Fibroblast of lung (primary cell): ENCODE data around the gene KIF1C. TPM values are rescaled to one million over a fixed set of nuclear protein-coding genes. Genes with fewer than 3 reads are reported as not detected.

Experiments
- DNase-seq, 2 donors: peaks; one replicate each; pipeline versions ENCODE4 v3.0.0 to v3.0.0-alpha.2; 2010; ENCODE audit warnings: low read depth in 2 of 2
- H2AFZ ChIP-seq: 2 replicates; pipeline ENCODE4 v1.5.1; 2012; ENCODE audit warnings: low read length, control low read depth, inconsistent platforms
- H3K27ac ChIP-seq: 2 replicates; pipeline ENCODE4 v1.5.1; 2011; ENCODE audit warnings: low read length, control low read depth; ENCODE audit not compliant: insufficient read depth
- H3K27me3 ChIP-seq: 2 replicates; pipeline ENCODE4 v1.5.1; 2011; ENCODE audit warnings: mild to moderate bottlenecking, low read length; ENCODE audit not compliant: control insufficient read depth, insufficient read depth
- H3K36me3 ChIP-seq: 2 replicates; pipeline ENCODE4 v1.5.1; 2011; ENCODE audit warnings: low read length; ENCODE audit not compliant: control insufficient read depth, insufficient read depth
- H3K4me1 ChIP-seq: 2 replicates; pipeline ENCODE4 v1.5.1; 2011; ENCODE audit warnings: low read length; ENCODE audit not compliant: control insufficient read depth, insufficient read depth; ENCODE audit errors: extremely low read depth
- H3K4me2 ChIP-seq: 2 replicates; pipeline ENCODE4 v1.5.1; 2011; ENCODE audit warnings: low read length, control low read depth; ENCODE audit not compliant: insufficient read depth; ENCODE audit errors: extremely low read depth
- H3K4me3 ChIP-seq, 4 experiments: fragments of 200-600 bp in 1 of 4; sonication (generic) in 1 of 4; replicated peaks in 1 of 4; 2 replicates each; pipeline ENCODE4 v1.5.1; 2011 to 2016; ENCODE audit warnings: low read length in 4 of 4, low read depth in 3 of 4, mild to moderate bottlenecking in 3 of 4, control low read depth in 2 of 4, inconsistent platforms in 1 of 4, mixed read lengths in 1 of 4; ENCODE audit not compliant: insufficient read depth in 1 of 4; ENCODE audit errors: control extremely low read depth in 1 of 4
- H3K79me2 ChIP-seq: 2 replicates; pipeline ENCODE4 v1.5.1; 2012; ENCODE audit warnings: mild to moderate bottlenecking, low read length, inconsistent platforms; ENCODE audit not compliant: control insufficient read depth, insufficient read depth
- H3K9ac ChIP-seq: 2 replicates; pipeline ENCODE4 v1.5.1; 2011; ENCODE audit warnings: mild to moderate bottlenecking, low read length, control low read depth; ENCODE audit not compliant: insufficient read depth
- H3K9me3 ChIP-seq: 2 replicates; pipeline ENCODE4 v1.5.1; 2012; ENCODE audit warnings: low read depth, low read length; ENCODE audit not compliant: control insufficient read depth, insufficient read depth
- H4K20me1 ChIP-seq: 2 replicates; pipeline ENCODE4 v1.5.1; 2011; ENCODE audit warnings: low read length; ENCODE audit not compliant: control insufficient read depth, insufficient read depth; ENCODE audit errors: extremely low read depth
- CTCF ChIP-seq, 2 donors: IDR thresholded peaks in 1 of 2; conservative IDR thresholded peaks in 1 of 2; 1 replicate in 1 of 2; 2 replicates in 1 of 2; pipeline ENCODE4 v1.5.1; 2011 to 2012; ENCODE audit warnings: low read length in 2 of 2, control low read depth in 1 of 2, inconsistent platforms in 1 of 2, low read depth in 1 of 2, mild to moderate bottlenecking in 1 of 2
- EZH2 ChIP-seq: IDR thresholded peaks from 2 replicates; pipeline ENCODE4 v1.5.1; 2012; ENCODE audit warnings: low read length, control low read depth, mild to moderate bottlenecking; ENCODE audit errors: missing control alignments
- polyA plus RNA-seq, 2 donors: library from polyadenylated mRNA; depleted of rRNA in 1 of 2; stranded (reverse) in 1 of 2; unstranded in 1 of 2; fragments of >200 nt; gene quantifications; 2 replicates each; pipeline ENCODE4 v1.2.1, GENCODE V29; 2011 to 2012; ENCODE audit warnings: missing spikeins in 1 of 2
- total RNA-seq: library from RNA; depleted of rRNA; stranded (reverse); fragments of >200 nt; gene quantifications from 2 replicates; pipeline ENCODE4 v1.2.1, GENCODE V29; 2014

KIF1C gene
- total and polyA plus RNA-seq, 2 donors (not counting 1 experiment from before 2014, with no cell fraction given): 70.5 to 86.0 TPM

- no peak overlapping the region for H3K4me3 ChIP-seq
- TF ChIP-seq EZH2 (no peak), CTCF (conservative IDR thresholded peaks at IDR 0.05 in 1 of 2, IDR thresholded peaks at IDR 0.05 in 1 of 2; ENCODE audit: low read depth in 1 of 2, low read length in 2 of 2) (no peak)
- H3K9ac ChIP-seq: no peak overlapping the region
- H2AFZ ChIP-seq: no peak overlapping the region
- DNase-seq: no peak
- H3K79me2 ChIP-seq: no peaks in the 10 kb centered on the region
- H3K4me1 ChIP-seq: no peaks in the 10 kb centered on the region
- H3K9me3 ChIP-seq: no peaks in the 10 kb centered on the region
- H4K20me1 ChIP-seq: no peaks in the 10 kb centered on the region
- H3K27me3 ChIP-seq: no peaks in the 10 kb centered on the region
- H3K36me3 ChIP-seq: peaks cover 22% of the 10 kb centered on the region
- H3K4me2 ChIP-seq: no peak overlapping the region
- no peak overlapping the region for H3K27ac ChIP-seq
Observed at GRCh38 chr17:5014357-5014756, 16.6 kb downstream of the KIF1C start.

- H3K36me3 ChIP-seq: peaks cover 15% of the 10 kb centered on the region
- TF ChIP-seq EZH2: no peak
- TF ChIP-seq CTCF (conservative IDR thresholded peaks at IDR 0.05 in 1 of 2, IDR thresholded peaks at IDR 0.05 in 1 of 2; ENCODE audit: low read depth in 1 of 2, low read length in 2 of 2): peak in 1 of 2 donors; percentile 2
- DNase-seq: no peak
- H3K27ac ChIP-seq: no peak overlapping the region
- H3K27me3 ChIP-seq: no peaks in the 10 kb centered on the region
- H2AFZ ChIP-seq: no peak overlapping the region
- H3K9ac ChIP-seq: no peak overlapping the region
- H3K4me3 ChIP-seq: no peak overlapping the region
- no peak overlapping the region for H3K4me2 ChIP-seq
- no peaks in the 10 kb centered on the region for H4K20me1 ChIP-seq
- no peaks in the 10 kb centered on the region for H3K79me2 ChIP-seq
- H3K9me3 ChIP-seq: no peaks in the 10 kb centered on the region
- no peaks in the 10 kb centered on the region for H3K4me1 ChIP-seq
Observed at GRCh38 chr17:5019475-5019956, 21.8 kb downstream of the KIF1C start.

- Histone ChIP-seq H4K20me1 (no peaks in the 10 kb centered on the region), H3K79me2 (no peaks in the 10 kb centered on the region), H3K27me3 (no peaks in the 10 kb centered on the region), H3K4me2 (no peak overlapping the region), H3K9ac (no peak overlapping the region), H3K4me1 (no peaks in the 10 kb centered on the region), H3K4me3 (no peak overlapping the region), H3K9me3 (no peaks in the 10 kb centered on the region), H2AFZ (no peak overlapping the region), H3K36me3 (peaks cover 12% of the 10 kb centered on the region), H3K27ac (no peak overlapping the region)
- no peak for TF ChIP-seq EZH2
- no peak for TF ChIP-seq CTCF (conservative IDR thresholded peaks at IDR 0.05 in 1 of 2, IDR thresholded peaks at IDR 0.05 in 1 of 2; ENCODE audit: low read depth in 1 of 2, low read length in 2 of 2)
- no peak for DNase-seq
Observed at GRCh38 chr17:5020502-5021023, 22.8 kb downstream of the KIF1C start.
